ENCODE data around the gene TBL1XR1. TPM values are rescaled to one million over a fixed set of nuclear protein-coding genes. Genes with fewer than 3 reads are reported as not detected.
"Not testable (repeated sequence)": the region's sequence is repeated elsewhere in the genome, so short reads cannot be mapped to it uniquely, and the experiment has no call there.

Gene TBL1XR1
- total RNA-seq, 6 experiments from 2014 or later: 32.6 to 80.6 (median 56.2) TPM

DNA sequence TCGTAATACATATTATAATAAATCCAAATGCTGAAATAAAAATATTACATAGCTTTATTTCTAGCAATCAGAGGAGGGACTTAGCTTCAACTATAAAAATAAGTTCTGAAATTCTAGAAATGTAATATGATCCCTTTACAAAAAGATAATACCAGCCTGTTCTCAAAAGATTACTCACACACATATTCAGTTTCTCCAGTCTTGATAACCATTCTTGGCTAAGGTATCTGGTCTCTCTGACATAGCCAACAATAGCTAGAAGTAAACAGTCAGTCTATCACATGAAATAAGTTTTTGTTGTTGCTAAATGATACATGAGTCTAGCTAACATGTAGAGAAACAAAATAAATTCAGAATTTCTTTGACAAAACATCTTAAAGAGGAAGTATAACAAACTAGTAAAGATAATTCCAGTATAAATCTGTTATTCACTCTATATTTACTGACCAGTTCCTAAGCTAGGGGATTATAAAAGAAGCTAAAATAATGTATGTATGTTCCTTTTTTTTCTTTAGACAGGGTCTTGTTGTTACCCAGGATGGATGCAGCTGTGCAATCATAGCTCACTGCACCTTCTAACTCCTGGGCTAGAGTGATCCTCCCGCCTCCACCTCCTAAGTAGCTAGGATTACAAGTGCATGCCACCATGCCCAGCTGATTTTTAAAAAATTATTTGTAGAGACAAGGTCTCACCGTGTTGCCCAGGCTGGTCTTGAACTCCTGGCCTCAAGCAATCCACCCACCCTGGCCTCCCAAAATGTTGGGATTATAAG lies 170.6 kb downstream of the TBL1XR1 start:
- 96% methylated on average over 3 of the region's 3 CpGs for WGBS (ENCODE audit: insufficient coverage, low coverage, low lambda C conversion rate, missing lambda C conversion rate)
- Histone ChIP-seq H3K4me3 (no peak overlapping the region), H3K4me1 (no peaks in the 10 kb centered on the region), H3K27ac (no peak overlapping the region), H3K9me3 (no peaks in the 10 kb centered on the region), H3K27me3 (no peaks in the 10 kb centered on the region), H3K36me3 (peaks cover 0 to 6% (median 4%) of the 10 kb centered on the region in 4 donors)
- intact Hi-C loops (cut with DNase I): no loop called here
- no peak for ATAC-seq
- no peak for DNase-seq
- TF ChIP-seq CTCF (IDR thresholded peaks at IDR 0.05) (no peak), POLR2A (IDR thresholded peaks at IDR 0.05) (no peak)

GRCh38 chr3:177015881-177016280 lies 181.4 kb downstream of the TBL1XR1 start:
- DNase-seq: no peak
- Histone ChIP-seq H3K4me3 (no peak overlapping the region), H3K36me3 (no peaks in the 10 kb centered on the region), H3K4me1 (no peaks in the 10 kb centered on the region), H3K27ac (no peak overlapping the region), H3K9me3 (no peaks in the 10 kb centered on the region), H3K27me3 (no peaks in the 10 kb centered on the region)
- intact Hi-C loops (cut with DNase I): no loop called here
- no peak for ATAC-seq
- WGBS (ENCODE audit: insufficient coverage, low coverage, low lambda C conversion rate, missing lambda C conversion rate): 86% methylated on average over 4 of the region's 6 CpGs
- no peak for TF ChIP-seq CTCF (IDR thresholded peaks at IDR 0.05)
- no peak for TF ChIP-seq POLR2A (IDR thresholded peaks at IDR 0.05)

DNA sequence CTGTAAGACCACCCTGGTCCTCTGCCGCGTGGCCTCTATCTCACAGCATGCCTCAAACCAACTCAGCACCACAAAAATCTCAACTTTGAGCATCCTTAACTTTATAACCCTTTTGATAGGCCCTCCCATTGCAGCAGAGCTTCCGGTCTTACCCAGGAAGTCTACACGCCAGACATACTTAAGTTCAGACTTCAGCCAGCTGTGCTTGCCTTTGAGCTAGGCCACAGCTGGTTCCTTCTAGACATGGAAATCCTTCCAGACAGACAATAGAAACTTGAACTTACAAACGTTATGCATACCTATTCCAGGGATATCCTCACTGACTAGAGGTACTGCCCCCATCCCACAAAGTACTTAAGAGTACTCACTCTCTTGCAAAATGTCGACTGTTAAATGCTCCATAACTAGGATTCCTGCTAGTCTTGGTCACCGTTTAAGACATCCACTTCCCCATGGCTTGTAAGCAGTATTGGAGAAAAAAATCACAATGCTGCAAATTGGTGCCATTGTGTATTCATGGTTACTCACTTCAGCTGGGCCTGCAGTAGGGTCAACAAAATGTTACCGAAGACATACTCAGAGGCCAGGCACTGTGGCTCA lies 183.5 kb downstream of the TBL1XR1 start:
- ATAC-seq (no peak), DNase-seq (no peak)
- WGBS (ENCODE audit: insufficient coverage, low coverage, low lambda C conversion rate, missing lambda C conversion rate): 84% methylated on average over 6 of the region's 8 CpGs
- no peak overlapping the region for H3K27ac ChIP-seq
- H3K4me3 ChIP-seq: no peak overlapping the region
- no peak for TF ChIP-seq CTCF (IDR thresholded peaks at IDR 0.05)
- no peak for TF ChIP-seq POLR2A (IDR thresholded peaks at IDR 0.05)
- intact Hi-C loops (cut with DNase I): no loop called here
- no peaks in the 10 kb centered on the region for H3K36me3 ChIP-seq
- no peaks in the 10 kb centered on the region for H3K4me1 ChIP-seq
- H3K27me3 ChIP-seq: no peaks in the 10 kb centered on the region
- no peaks in the 10 kb centered on the region for H3K9me3 ChIP-seq

DNA sequence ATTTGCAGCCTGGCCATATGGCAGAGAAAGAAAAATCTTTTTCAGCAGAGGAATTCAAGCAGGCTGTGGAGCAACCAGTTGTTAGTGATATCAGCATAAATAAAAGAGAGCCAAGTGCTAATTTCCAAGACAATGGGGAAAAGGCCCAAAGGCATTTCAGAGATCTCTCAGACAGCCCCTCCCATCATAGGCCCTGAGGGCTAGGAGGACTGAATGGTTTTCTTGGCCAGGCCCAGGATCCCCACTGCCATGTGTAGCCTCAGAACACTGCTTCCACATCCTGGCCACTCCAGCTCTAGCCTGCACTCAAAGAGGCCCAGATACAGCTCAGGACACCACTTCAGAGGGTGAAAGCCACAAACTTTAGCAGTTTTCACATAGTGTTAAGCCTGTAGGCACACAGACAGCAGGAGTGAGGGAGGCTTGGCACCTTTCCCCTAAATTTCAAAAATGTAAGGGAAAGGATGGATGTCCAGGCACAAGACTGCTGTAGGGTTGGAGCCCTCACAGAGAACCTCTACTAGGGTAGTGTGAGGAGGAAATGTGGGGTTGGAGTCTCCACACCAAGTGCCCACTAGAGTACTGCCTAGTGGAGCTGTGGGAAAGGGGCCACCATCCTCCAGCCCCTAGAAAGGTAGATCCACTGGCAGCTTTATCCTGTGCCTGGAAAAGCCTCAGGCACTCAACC lies 191.4 kb downstream of the TBL1XR1 start:
- intact Hi-C loops (cut with DNase I): no loop called here
- Histone ChIP-seq H3K4me3 (no peak overlapping the region), H3K9me3 (no peaks in the 10 kb centered on the region)

GRCh38 chr3:177000159-177000558 lies 197.1 kb downstream of the TBL1XR1 start:
- H3K4me1 ChIP-seq; H3K4me3 ChIP-seq; ATAC-seq; DNase-seq; H3K36me3 ChIP-seq; H3K27me3 ChIP-seq; H3K9me3 ChIP-seq; H3K27ac ChIP-seq; intact Hi-C loops (cut with DNase I): not testable (repeated sequence)
- WGBS (ENCODE audit: insufficient coverage, low coverage, low lambda C conversion rate, missing lambda C conversion rate): 100% methylated on average over 2 of the region's 2 CpGs

More for the DNA sequence above, 191.4 kb downstream of the TBL1XR1 start:
- DNase-seq: no peak
- no peak for TF ChIP-seq CTCF (IDR thresholded peaks at IDR 0.05)
- no peak for TF ChIP-seq POLR2A (IDR thresholded peaks at IDR 0.05)
- no peaks in the 10 kb centered on the region for H3K4me1 ChIP-seq
- no peaks in the 10 kb centered on the region for H3K27me3 ChIP-seq
- no peaks in the 10 kb centered on the region for H3K36me3 ChIP-seq
- no peak for ATAC-seq
- H3K27ac ChIP-seq: no peak overlapping the region
